Activated CD4-positive, CD25-positive, alpha-beta regulatory T cell treated with anti-CD3 and anti-CD28 coated beads, Interleukin-2, amount 50 U/mL, for 16 hours (primary cell): ENCODE results near the gene DMAC2.
"Not testable (repeated sequence)": the region's sequence is repeated elsewhere in the genome, so short reads cannot be mapped to it uniquely, and the experiment has no call there.

Source experiments
- DNase-seq: peaks from one replicate; pipeline ENCODE4 v3.0.0-alpha.2; 2020; ENCODE audit warnings: low read depth, low spot score

Gene DMAC2

DNA sequence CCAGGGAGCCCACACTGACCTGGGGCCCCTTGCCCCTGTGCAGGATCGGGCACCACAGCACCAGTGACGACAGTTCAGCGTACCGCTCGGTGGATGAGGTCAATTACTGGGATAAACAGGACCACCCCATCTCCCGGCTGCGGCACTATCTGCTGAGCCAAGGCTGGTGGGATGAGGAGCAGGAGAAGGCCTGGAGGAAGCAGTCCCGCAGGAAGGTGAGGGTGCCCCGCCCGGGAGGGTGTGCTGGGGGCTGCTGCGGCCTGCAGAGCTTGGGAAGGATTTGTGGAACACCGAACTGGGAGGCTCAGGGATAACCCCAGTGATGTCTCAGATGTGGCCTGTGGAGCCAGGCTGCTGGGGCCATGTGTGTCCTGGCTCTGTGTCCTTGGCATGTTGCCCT, 16.8 kb downstream of the DMAC2 start:
- no peak for DNase-seq

DNA sequence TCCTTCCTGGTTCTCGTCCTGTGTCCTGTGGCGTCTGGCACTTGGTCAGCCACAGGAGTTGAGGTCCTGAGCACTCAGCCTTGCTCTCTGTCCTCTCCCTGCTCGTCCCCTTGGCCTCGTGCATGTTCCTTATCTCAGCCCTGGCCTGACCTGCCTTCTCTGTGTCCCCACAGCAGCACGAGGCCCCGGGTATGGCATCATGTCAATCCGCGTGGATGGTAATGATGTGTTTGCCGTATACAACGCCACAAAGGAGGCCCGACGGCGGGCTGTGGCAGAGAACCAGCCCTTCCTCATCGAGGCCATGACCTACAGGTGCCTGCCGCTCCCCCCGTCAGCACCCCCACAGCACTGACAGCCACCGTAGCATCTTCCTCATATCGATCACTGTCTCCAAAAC, 17.3 kb downstream of the DMAC2 start:
- no peak for DNase-seq

DNA sequence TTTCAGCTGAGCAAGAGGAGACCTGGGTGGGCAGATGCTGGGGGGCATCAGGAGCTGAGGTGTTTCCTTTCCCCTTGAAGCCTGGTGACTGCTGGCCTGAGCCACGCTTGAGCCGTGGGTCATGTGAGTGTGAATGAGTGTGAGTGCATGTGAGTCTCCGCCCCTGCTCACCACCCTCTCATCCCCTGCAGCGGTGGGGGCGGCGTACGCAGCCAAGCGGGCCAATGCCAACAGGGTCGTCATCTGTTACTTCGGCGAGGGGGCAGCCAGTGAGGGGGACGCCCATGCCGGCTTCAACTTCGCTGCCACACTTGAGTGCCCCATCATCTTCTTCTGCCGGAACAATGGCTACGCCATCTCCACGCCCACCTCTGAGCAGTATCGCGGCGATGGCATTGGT, 17.7 kb downstream of the DMAC2 start:
- DNase-seq: no peak

DNA sequence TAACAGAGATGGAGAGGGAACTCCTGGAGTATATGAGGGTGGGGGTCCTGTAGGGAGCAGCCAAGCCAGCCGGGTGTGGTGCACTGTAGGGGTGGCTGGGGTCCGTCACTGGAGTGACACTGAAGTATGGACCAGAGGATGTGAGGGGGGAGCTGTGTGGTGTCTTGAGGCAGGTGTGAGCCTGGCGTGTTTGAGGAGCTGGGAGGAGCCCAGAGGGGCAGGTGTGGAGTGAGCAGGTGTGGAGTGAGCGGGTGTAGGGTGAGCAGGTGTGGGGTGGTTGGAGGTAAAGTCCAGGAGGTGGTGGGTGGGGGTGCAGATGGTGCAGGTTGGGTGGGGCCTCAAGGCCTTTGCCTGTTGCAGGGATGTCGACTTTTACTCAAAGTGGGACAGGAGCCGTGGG, 18.4 kb downstream of the DMAC2 start:
- no peak for DNase-seq

DNA sequence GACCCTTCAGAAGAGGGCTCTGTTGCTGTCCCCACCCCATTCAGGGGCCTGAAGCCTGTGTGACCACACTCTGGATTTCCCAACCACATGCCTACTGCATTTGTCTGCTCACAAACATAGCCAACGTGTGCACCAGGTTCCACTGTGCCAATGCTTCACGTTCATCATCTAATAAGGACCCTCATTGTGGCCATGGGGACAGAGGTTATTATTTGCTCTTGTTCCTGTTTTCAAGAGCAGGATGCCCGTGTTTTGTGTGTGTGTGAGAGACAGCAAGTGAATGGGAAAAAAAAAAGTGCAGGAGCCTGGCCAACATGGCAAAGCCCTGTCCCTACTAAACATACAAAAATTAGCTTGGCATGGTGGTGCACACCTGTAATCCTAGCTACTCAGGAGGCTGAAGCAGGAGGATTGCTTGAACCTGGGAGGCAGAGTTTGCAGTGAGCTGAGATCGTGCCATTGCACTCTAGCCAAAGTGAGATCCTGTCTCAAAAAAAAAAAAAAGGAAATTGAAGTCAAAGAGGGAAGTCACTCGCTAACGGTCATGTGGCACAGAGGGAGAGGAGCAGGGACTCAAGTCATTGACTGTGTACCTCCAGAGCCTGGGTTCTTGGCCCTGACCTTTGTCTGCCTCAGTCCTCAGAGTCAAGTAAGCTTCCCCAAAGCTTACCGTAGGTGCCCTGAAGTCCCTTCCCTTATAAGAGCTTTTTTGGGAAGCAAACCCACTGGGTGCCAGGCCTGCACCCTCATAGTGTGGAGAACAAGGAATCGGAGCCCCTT, 19.4 kb downstream of the DMAC2 start:
- DNase-seq: no peak

DNA sequence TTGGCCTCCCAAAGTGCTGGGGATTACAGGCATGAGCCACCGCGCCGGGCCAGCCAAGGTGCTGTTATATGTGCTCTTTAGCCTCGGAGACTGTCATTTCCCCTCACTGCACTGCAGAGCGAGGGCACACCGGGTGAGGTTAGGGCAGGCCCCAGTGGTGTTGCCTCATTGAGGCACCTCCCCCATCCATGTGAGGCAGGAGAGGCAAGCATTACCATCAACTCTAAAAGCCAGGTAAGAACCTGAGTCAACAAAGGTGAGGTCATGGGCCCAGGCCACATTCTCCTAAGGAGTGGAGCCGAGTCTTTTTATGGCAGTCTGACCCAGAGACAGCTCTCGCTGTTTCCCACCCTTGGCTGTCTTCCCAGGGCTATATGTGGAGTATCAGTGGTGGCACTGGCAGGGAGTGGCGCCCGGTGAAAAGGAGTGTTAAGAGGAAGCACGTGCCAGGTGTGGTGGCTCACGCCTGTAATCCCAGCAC, 23.5 kb downstream of the DMAC2 start:
- no peak for DNase-seq

DNA sequence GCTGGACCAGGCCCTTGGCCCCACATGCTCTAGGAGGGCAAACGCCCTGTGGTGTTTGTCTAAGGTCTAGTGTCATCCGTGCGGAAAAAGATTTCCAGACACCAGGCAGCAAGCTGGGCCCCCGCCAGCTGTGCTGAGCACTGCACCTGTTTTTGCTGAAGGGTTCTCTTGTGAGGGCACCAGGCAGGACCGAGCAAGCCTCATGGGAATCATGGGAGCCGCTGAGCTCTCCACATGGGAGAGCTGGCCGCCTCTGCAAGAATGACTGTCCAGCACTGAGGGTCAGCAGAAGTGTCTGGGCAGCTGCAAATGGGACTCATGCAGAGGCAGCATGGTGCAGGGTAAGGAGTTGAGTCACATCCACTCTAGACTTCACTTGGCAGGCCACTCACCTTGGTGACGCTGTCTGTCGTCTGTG, 24.5 kb downstream of the DMAC2 start:
- no peak for DNase-seq

DNA sequence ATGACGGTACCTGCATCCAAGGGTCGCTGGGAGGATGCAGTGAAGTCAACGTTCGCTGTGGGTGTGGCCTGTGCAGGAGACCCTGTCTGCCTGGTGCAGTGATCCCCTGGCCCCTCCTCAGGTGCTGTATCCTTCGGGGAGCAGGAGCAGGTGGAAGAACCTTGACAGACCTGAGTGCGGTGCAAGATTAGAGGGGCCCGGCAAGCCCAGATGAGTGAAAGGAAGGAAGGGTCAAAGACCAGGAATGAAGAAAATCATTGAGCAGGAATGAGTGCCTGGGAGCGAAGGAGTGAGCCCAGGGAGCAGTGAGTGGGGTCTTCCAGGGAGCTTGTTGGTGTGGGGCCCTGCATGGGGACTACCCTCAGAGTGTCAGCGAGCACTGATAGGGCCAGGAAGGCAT, 25.3 kb downstream of the DMAC2 start:
- DNase-seq: no peak

DNA sequence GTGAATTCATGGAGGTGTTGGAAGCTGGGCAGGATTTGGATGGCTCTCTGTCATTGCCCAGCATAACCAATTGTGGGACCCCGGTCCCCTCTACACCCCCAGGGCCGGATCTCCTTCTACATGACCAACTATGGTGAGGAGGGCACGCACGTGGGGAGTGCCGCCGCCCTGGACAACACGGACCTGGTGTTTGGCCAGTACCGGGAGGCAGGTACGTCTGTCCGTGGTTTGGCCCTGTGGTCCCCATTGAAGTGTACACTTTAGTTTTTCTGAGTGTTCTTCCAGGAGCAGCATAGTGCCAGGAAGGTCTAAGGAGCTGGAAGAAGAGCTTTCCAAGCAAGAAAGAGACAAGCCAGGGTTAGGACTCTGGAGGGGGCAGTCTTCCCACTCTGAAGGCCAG, 25.8 kb downstream of the DMAC2 start:
- no peak for DNase-seq

DNA sequence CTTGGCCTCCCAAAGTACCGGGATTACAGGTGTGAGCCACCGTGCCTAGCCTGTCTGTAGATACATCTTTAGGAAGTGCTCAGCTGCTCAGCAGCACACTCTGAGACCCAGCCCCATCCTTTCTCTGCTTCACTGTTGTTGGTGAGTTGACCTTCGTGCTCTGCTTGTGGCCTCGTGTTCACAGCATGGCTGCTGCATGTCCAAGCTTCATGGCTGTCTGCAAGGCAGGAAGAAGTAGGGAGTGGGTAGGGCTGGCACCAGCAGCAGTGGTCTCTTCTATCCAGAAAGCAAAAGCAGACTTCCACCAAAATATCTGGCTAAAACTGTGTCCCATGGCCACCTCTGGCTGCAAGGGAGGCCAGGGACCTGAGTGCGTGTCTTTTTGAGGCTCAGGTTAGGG, 26.8 kb downstream of the DMAC2 start:
- no peak for DNase-seq

DNA sequence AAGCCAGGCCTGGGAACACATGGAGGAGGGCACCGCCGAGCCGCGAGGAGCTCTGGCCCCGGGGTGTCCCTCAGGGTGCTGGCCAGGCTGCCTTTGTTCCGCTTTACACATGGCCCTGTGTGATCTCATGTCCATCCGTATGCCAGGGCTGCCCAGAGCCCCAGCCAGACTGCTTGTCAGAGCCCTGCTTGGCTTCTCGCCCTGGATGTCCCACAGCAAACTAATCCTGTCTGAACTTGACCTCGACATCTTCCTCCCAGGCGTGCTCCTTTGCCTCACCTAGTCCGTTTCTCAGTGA, 27.8 kb downstream of the DMAC2 start:
- DNase-seq: no peak

DNA sequence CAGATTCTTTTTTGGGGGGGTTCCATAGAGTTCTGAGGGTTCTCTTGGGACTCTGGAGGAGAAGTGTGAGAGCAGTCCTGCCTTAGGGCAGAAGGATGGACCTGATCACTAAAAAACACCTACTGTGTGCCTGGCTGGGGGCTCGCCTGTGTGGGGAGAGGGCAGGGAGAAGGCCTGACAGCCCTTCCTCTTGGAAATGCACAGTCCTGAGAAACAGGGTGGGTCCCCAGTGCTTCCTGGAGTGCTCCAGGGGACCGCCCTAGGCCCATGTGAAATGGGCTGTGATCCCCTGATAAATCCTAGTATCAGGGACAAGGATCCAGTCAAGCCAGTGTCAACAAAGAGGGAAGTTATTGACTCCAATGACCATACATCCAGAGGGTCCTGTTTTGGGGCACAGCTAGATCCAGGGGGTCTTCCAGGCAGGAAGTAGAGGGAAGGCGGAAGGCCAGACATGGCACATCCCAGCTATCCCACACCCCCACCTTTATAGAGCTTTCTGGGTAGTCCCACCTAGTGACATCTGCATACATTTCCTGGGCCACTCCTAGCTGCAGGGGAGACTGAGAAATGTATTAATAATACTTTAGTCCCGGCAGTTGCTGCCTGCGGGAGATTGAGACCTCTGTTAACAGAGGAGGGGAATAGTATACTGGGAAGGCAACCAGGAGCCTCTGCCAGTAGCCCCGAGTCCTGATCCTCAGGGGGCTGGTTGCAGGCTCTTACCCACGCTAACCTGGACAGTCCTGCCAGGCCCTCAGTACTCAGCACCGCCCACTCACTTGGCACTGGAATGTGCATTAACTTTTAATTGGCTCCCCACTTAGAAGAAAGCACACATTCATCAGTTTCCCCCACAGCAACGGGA, 28.4 kb downstream of the DMAC2 start:
- DNase-seq: no peak

DNA sequence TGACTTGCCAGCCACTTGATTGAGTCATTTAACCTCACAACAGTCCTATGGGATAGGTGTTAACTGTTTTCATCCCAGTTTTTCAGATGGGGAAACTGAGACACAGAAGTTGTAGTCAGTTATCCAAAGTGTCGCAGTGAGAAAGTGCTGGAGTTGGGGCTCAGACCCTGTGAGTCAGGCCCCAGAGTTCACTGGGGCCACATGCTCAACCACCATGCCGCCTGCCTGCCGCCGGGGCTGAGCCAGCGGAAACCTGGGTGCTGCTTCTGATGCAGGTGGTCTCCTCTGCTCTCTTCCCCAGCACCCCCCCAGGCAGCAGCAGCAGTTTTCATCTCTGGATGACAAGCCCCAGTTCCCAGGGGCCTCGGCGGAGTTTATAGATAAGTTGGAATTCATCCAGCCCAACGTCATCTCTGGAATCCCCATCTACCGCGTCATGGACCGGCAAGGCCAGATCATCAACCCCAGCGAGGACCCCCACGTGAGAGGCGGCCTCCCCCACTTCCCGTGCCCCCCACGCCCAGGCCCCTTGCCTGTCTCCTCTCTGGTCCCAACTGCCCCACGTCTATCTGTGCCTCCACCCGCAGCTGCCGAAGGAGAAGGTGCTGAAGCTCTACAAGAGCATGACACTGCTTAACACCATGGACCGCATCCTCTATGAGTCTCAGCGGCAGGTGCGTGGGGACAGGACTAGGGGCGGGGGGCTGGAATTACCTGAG, 29.2 kb downstream of the DMAC2 start:
- DNase-seq: no peak

DNA sequence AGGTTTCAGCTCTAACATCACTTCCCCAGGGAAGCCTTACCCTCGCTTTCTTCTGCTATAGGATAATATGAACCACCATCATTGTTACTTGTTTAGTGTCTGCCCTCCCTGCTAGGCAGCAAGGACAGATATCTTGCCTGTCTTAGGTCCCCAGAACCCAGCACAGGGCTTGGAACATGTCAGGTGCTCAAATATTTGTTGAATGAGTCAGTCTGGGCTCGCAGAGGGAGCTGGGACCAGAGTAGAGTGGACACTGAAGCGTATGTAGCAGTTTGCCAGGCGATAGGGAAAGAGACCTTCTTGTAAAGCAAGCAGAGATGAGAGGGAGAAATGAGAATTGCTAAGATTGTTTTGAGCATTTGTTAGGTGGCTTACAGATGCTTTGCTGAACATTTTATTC, 30.4 kb downstream of the DMAC2 start:
- DNase-seq: no peak

DNA sequence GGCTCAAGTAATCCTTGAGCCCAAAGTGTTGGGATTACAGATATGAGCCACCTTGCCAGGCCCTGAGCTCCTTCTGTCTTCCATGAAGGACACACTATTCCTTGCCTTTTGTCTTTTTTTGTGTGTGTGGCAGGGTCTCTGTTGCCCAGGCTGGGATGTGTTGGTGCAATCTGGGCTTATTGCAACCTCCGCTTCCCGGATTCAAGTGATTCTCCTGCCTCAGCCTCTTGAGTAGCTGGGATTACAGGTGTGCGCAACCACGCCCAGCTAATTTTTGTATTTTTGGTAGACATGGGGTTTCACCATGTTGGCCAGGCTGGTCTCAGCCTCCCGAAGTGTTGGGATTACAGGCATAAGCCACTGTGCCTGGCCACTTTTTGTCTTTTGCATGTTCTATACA, 30.9 kb downstream of the DMAC2 start:
- DNase-seq: not testable (repeated sequence)

DNA sequence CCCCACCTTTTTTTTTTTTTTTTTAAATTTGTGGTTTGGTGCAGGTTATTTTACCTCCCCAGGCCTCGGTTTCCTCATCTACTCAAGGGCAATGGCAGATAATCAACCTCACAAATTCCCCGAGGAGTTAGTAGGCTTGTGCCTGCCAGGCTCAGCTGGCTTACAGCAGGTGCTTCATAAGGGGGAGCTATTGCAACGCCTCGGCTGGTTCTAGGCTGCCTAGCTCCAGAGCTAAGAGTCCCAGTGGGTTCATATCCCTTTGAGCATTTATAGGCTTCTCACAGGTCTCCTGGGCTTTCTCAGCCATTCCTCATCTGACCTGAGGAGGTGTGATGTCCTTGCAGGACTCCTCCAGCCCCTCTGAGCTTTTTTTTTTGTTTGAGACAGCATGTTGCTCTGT, 31.5 kb downstream of the DMAC2 start:
- no peak for DNase-seq

DNA sequence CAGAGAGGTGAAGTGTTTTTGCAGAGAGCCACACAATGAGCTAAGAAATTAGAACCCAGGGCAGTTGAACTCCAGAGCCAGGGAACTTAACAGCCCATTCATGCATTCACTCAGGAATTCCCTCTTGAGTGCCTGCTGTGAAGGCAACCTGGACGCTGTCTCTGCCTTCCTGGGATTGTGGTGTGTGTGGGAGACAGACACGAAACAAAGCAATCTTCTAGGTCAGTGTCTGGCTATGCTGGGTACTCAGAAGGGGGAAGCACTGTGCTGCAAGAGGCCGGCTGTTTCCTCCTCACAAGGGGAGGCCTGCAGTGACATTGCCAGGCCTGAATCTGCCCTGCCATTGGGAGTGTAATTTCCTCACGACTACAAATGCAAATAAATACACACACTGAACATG, 32.4 kb downstream of the DMAC2 start:
- no peak for DNase-seq

DNA sequence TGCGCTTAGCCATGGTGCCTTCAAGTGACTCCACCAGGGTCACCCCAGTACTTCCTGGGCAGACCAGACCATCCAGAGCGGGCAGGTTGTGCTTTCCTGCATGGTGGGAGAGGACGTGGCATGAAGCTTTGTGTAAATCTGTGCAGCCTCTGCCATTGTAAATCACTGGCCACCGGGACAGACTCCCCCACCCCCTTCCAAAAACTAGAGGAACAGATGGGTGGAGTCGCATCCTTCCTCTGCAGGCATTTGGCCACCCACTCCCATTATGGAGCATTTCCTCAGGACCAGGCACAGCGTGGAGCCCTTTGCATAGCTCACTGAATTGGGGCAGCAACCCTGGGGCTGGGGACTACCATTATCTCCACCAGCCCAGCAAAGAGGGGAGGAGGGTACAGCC, 33.9 kb downstream of the DMAC2 start:
- no peak for DNase-seq

DNA sequence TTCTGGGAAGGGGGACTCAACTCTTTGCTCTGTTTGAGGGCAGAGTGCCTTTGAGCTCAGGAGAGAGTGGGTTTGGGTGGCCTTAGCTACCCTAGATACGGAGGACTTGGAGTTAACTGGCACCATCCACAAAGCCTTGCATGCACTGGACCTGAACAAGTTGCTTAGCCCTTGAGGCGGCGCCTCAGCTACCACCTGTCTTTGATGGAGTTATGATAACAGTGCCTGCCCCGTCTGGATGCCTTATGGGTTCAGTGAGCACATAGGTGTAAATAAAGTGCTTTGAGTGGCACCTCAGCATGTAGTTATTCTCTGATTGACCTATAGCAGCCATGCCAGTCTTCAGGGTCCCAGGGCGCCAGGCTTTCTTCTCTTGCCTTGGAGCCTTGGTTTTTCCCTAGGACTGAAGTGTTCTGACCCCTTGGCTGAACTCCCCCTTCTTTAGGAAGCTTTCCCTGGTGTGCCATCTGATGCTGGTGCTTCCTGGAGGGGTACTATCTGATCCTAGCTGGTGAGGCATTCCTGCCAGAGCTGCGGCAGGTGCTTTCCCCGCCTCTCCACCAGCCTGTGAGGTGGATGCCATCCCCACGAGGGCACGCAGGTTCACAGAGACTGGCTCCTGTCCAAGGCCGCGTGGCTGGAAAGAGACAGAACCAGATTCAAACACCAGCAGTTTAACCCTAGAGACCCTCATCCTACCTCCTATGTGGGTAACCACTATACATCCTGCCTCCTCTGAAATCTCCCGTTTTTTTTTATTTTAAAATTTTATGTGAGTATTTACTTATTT, 36.3 kb downstream of the DMAC2 start:
- DNase-seq: no peak

DNA sequence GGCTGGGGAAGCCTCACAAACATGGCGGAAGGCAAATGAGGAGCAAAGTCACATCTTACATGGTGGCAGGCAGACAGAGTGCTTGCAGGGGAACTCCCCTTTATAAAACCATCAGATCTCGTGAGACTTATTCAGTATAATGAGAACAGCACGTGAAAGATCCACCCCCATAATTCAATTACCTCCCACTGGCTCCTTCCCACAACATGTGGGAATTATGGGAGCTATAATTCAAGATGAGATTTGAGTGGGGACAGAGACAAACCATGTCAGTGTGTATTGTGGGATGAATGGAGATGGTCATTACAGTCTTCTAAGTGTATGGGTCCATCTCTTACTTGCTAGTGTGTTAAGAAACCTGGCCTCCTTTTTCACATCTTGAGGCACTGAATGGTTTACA, 37.7 kb downstream of the DMAC2 start:
- DNase-seq: no peak

DNA sequence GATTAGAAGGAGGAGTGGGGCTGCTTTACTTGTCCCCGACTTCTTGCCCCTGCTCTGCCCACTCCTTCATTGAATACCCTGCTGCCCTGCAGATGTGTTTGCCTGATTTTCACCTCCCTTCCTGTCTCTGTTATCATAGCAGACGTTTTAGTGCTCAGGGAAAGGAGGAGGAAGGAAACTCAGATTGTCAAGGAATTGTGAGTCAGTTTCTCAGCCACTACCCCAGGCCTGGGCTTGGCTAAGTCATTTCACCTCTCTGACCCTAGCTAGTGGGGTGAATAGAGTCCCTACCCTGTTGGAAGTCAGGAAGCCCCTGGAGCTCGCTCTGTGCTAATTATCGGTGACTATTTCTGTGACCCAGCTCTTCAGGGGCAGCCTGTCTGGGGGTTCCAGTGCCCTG, 38.2 kb downstream of the DMAC2 start:
- DNase-seq: no peak

DNA sequence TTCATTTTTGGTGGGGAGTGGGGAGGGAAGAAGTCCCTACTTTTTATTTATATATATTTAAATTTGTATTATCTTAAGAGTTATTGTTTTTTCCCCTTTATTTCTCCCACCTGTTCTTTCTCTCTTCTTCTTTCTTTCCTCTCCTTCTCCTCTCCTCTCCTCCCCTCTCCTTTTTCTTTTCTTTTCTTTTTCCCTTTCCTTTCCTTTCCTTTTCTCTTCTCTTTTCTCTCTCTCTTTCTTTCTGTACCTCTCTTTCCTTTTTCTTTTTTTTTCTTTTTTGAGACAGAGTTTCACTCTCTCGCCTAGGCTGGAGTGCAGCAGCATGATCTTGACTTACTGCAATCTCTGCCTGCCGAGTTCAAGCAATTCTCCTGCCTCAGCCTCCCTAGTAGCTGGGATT, 40.2 kb downstream of the DMAC2 start:
- DNase-seq: no peak
